GM12878 (cell line): Measurements from ENCODE around the gene CFDP1. TPM values are rescaled to one million over a fixed set of nuclear protein-coding genes. Genes with fewer than 3 reads are reported as not detected.

ENCODE experiments used
- BMI1 ChIP-seq: fragments of 450-650 bp; IDR thresholded peaks from 2 replicates; pipeline ENCODE4 v1.6.1; 2016; ENCODE audit warnings: mild to moderate bottlenecking, moderate library complexity, borderline replicate concordance
- CEBPB ChIP-seq, 2 experiments: fragments of 150-350 bp in 1 of 2; IDR thresholded peaks; 2 replicates each; pipeline ENCODE4 v1.6.1; 2012 to 2014; ENCODE audit warnings: low read depth in 2 of 2, low read length in 2 of 2, borderline replicate concordance in 1 of 2, inconsistent platforms in 1 of 2
- DPF2 ChIP-seq: fragments of 450-650 bp; IDR thresholded peaks from 2 replicates; pipeline ENCODE4 v1.6.1; 2017; ENCODE audit warnings: mild to moderate bottlenecking
- EP300 ChIP-seq, 2 experiments: fragments of 150-350 bp in 1 of 2; IDR thresholded peaks; 2 replicates each; pipeline ENCODE4 v1.6.1; 2011 to 2012; ENCODE audit warnings: low read depth in 2 of 2, low read length in 2 of 2, borderline replicate concordance in 1 of 2, improper control_type of control experiment in 1 of 2, inconsistent platforms in 1 of 2; ENCODE audit not compliant: control insufficient read depth in 1 of 2
- HDAC2 ChIP-seq: fragments of 200-600 bp; sonication (generic); IDR thresholded peaks from 2 replicates; pipeline ENCODE4 v1.6.1; 2017
- MXI1 ChIP-seq: fragments of 150-350 bp; IDR thresholded peaks from 2 replicates; pipeline ENCODE4 v1.6.1; 2011; ENCODE audit warnings: low read depth, mild to moderate bottlenecking, inconsistent platforms, low read length, improper control_type of control experiment
- NBN ChIP-seq: fragments of 450-650 bp; IDR thresholded peaks from 2 replicates; pipeline ENCODE4 v1.6.1; 2016
- NFYA ChIP-seq: IDR thresholded peaks from 2 replicates; pipeline ENCODE4 v1.6.1; 2011; ENCODE audit warnings: low read depth, mild to moderate bottlenecking, low read length, improper control_type of control experiment, borderline replicate concordance
- NFYB ChIP-seq: IDR thresholded peaks from 2 replicates; pipeline ENCODE4 v1.6.1; 2011; ENCODE audit warnings: low read depth, mild to moderate bottlenecking, low read length, improper control_type of control experiment, moderate library complexity; ENCODE audit not compliant: insufficient read depth
- NKRF ChIP-seq: fragments of 450-650 bp; conservative IDR thresholded peaks from 2 replicates; pipeline ENCODE4 v1.6.1; 2017; ENCODE audit warnings: mild to moderate bottlenecking, moderate library complexity
- PKNOX1 ChIP-seq: fragments of 450-650 bp; IDR thresholded peaks from 2 replicates; pipeline ENCODE4 v1.6.1; 2016; ENCODE audit warnings: mild to moderate bottlenecking
- POLR2AphosphoS2 ChIP-seq: IDR thresholded peaks from 2 replicates; pipeline ENCODE4 v1.6.1; 2011; ENCODE audit warnings: low read depth, mild to moderate bottlenecking, low read length, improper control_type of control experiment, moderate library complexity
- POU2F2 ChIP-seq: IDR thresholded peaks from 3 replicates; pipeline ENCODE4 v1.6.1; 2011; ENCODE audit warnings: low read depth, mild to moderate bottlenecking, low read length, borderline replicate concordance
- SIX5 ChIP-seq: IDR thresholded peaks from 2 replicates; pipeline ENCODE4 v1.6.1; 2011; ENCODE audit warnings: mild to moderate bottlenecking, low read depth, low read length, moderate library complexity; ENCODE audit not compliant: severe bottlenecking
- SKIL ChIP-seq: fragments of 450-650 bp; IDR thresholded peaks from 2 replicates; pipeline ENCODE4 v1.6.1; 2017; ENCODE audit warnings: mild to moderate bottlenecking, low read depth, inconsistent platforms; ENCODE audit not compliant: poor library complexity, severe bottlenecking
- SMARCA5 ChIP-seq: fragments of 450-650 bp; IDR thresholded peaks from 2 replicates; pipeline ENCODE4 v1.6.1; 2017; ENCODE audit warnings: mild to moderate bottlenecking
- SPI1 ChIP-seq: IDR thresholded peaks from 2 replicates; pipeline ENCODE4 v1.6.1; 2011; ENCODE audit warnings: low read depth, mild to moderate bottlenecking, low read length, moderate library complexity, borderline replicate concordance; ENCODE audit not compliant: insufficient read depth
- USF1 ChIP-seq: IDR thresholded peaks from 2 replicates; pipeline ENCODE4 v1.6.1; 2011; ENCODE audit warnings: borderline replicate concordance, low read depth, mild to moderate bottlenecking, moderate library complexity, mixed read lengths, low read length; ENCODE audit not compliant: insufficient read depth; ENCODE audit errors: extremely low read length
- ZBTB4 ChIP-seq: fragments of 450-650 bp; formaldehyde crosslinking; IDR thresholded peaks from 2 replicates; pipeline ENCODE4 v1.4.0; 2022; ENCODE audit warnings: mild to moderate bottlenecking, moderate library complexity
- polyA plus RNA-seq, 11 experiments: library from polyadenylated mRNA; depleted of rRNA in 4 of 11; unstranded in 6 of 11; stranded (reverse) in 5 of 11; fragments of >200 nt; fragmentation: Nextera tagmentation in 4 of 11; fragmentation: Illumina TruSeq in 1 of 11; extraction: Ambion mirVana in 4 of 11; extraction: Trizol in 1 of 11; gene quantifications; 1 replicate in 1 of 11; 2 replicates in 10 of 11; pipeline versions ENCODE4 v1.2.1 to v1.2.3, GENCODE V29; 2011 to 2016; ENCODE audit warnings: inconsistent platforms in 2 of 11, missing spikeins in 2 of 11, low read depth in 1 of 11
- total RNA-seq, 4 experiments: library from RNA; depleted of rRNA in 3 of 4; stranded (reverse); fragments of >200 nt in 3 of 4; fragmentation: Illumina TruSeq in 1 of 4; extraction: Trizol in 1 of 4; gene quantifications; 2 replicates each; pipeline versions ENCODE4 v1.2.1 to v1.2.3, GENCODE V29; 2013 to 2021

Gene CFDP1
- total and polyA plus RNA-seq, 10 of the 15 experiments (the other 5 are each of a cell fraction or from before 2014, with no cell fraction given), result 22.3 to 64.8 (median 36.7) TPM

- TF ChIP-seq PKNOX1, result no peak
- no peak for TF ChIP-seq NKRF
- peak; percentile 94 for TF ChIP-seq DPF2
- TF ChIP-seq NFYB, result no peak
- peak; percentile 79 for TF ChIP-seq SPI1
- no peak for TF ChIP-seq EP300 (IDR thresholded peaks at IDR 0.05; ENCODE audit: borderline replicate concordance in 1 of 2, control insufficient read depth in 1 of 2, low read depth in 2 of 2, low read length in 2 of 2)
- no peak for TF ChIP-seq SIX5
- no peak for TF ChIP-seq ZBTB4
- no peak for TF ChIP-seq HDAC2
- TF ChIP-seq NBN, result no peak
- TF ChIP-seq MXI1, result no peak
- no peak for TF ChIP-seq SKIL
- no peak for TF ChIP-seq POLR2AphosphoS2
- TF ChIP-seq NFYA, result no peak
- no peak for TF ChIP-seq USF1
- no peak for TF ChIP-seq SMARCA5
- TF ChIP-seq POU2F2, result no peak
- TF ChIP-seq BMI1, result no peak
- no peak for TF ChIP-seq CEBPB (IDR thresholded peaks at IDR 0.05; ENCODE audit: borderline replicate concordance in 1 of 2, low read depth in 2 of 2, low read length in 2 of 2)
Measured at GRCh38 chr16:75244844-75245758, 188.2 kb downstream of the CFDP1 start (continued).
